ENCODE data around the gene ERLEC1. TPM values are rescaled to one million over a fixed set of nuclear protein-coding genes. Genes with fewer than 3 reads are reported as not detected.

Gene ERLEC1
- total RNA-seq, 1 donor from 2014 or later = 22.2 TPM

GRCh38 chr2:53867169-53867568, 80.3 kb downstream of the ERLEC1 start:
- no peaks in the 10 kb centered on the region for H3K4me1 Mint-ChIP-seq
- no peak overlapping the region for H3K27ac Mint-ChIP-seq (ENCODE audit: unreplicated experiment)
- H3K27me3 Mint-ChIP-seq (ENCODE audit: low read depth) = no peaks in the 10 kb centered on the region
- TF ChIP-seq, protein P1, sequence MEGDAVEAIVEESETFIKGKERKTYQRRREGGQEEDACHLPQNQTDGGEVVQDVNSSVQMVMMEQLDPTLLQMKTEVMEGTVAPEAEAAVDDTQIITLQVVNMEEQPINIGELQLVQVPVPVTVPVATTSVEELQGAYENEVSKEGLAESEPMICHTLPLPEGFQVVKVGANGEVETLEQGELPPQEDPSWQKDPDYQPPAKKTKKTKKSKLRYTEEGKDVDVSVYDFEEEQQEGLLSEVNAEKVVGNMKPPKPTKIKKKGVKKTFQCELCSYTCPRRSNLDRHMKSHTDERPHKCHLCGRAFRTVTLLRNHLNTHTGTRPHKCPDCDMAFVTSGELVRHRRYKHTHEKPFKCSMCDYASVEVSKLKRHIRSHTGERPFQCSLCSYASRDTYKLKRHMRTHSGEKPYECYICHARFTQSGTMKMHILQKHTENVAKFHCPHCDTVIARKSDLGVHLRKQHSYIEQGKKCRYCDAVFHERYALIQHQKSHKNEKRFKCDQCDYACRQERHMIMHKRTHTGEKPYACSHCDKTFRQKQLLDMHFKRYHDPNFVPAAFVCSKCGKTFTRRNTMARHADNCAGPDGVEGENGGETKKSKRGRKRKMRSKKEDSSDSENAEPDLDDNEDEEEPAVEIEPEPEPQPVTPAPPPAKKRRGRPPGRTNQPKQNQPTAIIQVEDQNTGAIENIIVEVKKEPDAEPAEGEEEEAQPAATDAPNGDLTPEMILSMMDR (conservative IDR thresholded peaks at IDR 0.05) = no peak
- no peaks in the 10 kb centered on the region for H3K9me3 Mint-ChIP-seq
- peaks cover 12% of the 10 kb centered on the region for H3K36me3 Mint-ChIP-seq (ENCODE audit: low read depth)
- no peak for DNase-seq (ENCODE audit: low read depth, low spot score)
- H3K4me3 Mint-ChIP-seq = no peak overlapping the region

- Mint-ChIP-seq H3K27me3 (ENCODE audit: low read depth) (no peaks in the 10 kb centered on the region), H3K4me3 (no peak overlapping the region), H3K4me1 (no peaks in the 10 kb centered on the region), H3K36me3 (ENCODE audit: low read depth) (peaks cover 9% of the 10 kb centered on the region), H3K9me3 (no peaks in the 10 kb centered on the region), H3K27ac (ENCODE audit: unreplicated experiment) (no peak overlapping the region)
- TF ChIP-seq, protein P1 (conservative IDR thresholded peaks at IDR 0.05) = no peak
- DNase-seq (ENCODE audit: low read depth, low spot score) = no peak
Measured at GRCh38 chr2:53867773-53868172, 80.9 kb downstream of the ERLEC1 start.

Small RNA genes within 50 kb of the gene (microRNA-seq; reads per million reads assigned to microRNA genes)
- gene MIR3682 = not detected

Other genes with a start within 250 kb of the ERLEC1 start
- gene CHAC2, start 19.2 kb upstream of the ERLEC1 start, total RNA-seq = 7.8 and 7.9 TPM in 2 replicates
- 32.9 and 36.8 TPM in 2 replicates for gene ASB3, start 91 bp upstream of the ERLEC1 start, total RNA-seq
- 4.5 and 4.7 TPM in 2 replicates for gene GPR75, start 72.9 kb downstream of the ERLEC1 start, total RNA-seq
- gene PSME4, start 183.9 kb downstream of the ERLEC1 start, total RNA-seq = 64.3 and 65.9 TPM in 2 replicates